Measurements from ENCODE around the gene PLEKHG5.
"Not testable (repeated sequence)": the region's sequence is repeated elsewhere in the genome, so short reads cannot be mapped to it uniquely, and the experiment has no call there.

PLEKHG5 gene

GRCh38 chr1:6455752-6456520 lies 35.5 kb downstream of the PLEKHG5 start:
- H3K23ac ChIP-seq (ENCODE audit: low read length); H3K79me2 ChIP-seq (ENCODE audit: control insufficient read depth, insufficient read depth, low read length); H3K9ac ChIP-seq (ENCODE audit: low read length); H3K18ac ChIP-seq (ENCODE audit: low read length); H3K27ac ChIP-seq (ENCODE audit: low read depth, low read length); H2AK5ac ChIP-seq (ENCODE audit: low read length); H3K79me1 ChIP-seq (ENCODE audit: low read length); H3K4ac ChIP-seq (ENCODE audit: low read depth, low read length); H3K4me1 ChIP-seq (ENCODE audit: control insufficient read depth, low read depth, low read length); H4K8ac ChIP-seq (ENCODE audit: low read depth, low read length); H3K56ac ChIP-seq (ENCODE audit: low read length); H3K4me3 ChIP-seq (ENCODE audit: low read length); H3K36me3 ChIP-seq (ENCODE audit: control insufficient read depth, insufficient read depth, low read length); H2BK15ac ChIP-seq (replicated peaks; ENCODE audit: low read depth); H2BK5ac ChIP-seq (ENCODE audit: low read length); H3K4me2 ChIP-seq (ENCODE audit: low read length); H2BK120ac ChIP-seq (ENCODE audit: low read depth, low read length); DNase-seq; H3K27me3 ChIP-seq (ENCODE audit: insufficient read depth, low read length, poor library complexity); H4K5ac ChIP-seq (ENCODE audit: low read length): not testable (repeated sequence)
- no CpG with 5 or more reads among the region's 58 CpGs for WGBS (ENCODE audit: extremely low coverage, insufficient coverage, low lambda C conversion rate)

- Histone ChIP-seq H3K4me3 (ENCODE audit: low read length) (no peak overlapping the region), H3K4ac (ENCODE audit: low read depth, low read length) (no peak overlapping the region), H4K5ac (ENCODE audit: low read length) (no peak overlapping the region), H3K36me3 (ENCODE audit: control insufficient read depth, insufficient read depth, low read length) (no peaks in the 10 kb centered on the region), H3K23ac (ENCODE audit: low read length) (no peak overlapping the region), H3K56ac (ENCODE audit: low read length) (peak overlapping the region; percentile 74), H3K9ac (ENCODE audit: low read length) (peak overlapping the region; percentile 34), H3K27ac (ENCODE audit: low read depth, low read length) (no peak overlapping the region), H3K27me3 (ENCODE audit: insufficient read depth, low read length, poor library complexity) (no peaks in the 10 kb centered on the region), H3K79me2 (ENCODE audit: control insufficient read depth, insufficient read depth, low read length) (no peaks in the 10 kb centered on the region), H2AK5ac (ENCODE audit: low read length) (no peak overlapping the region), H2BK15ac (replicated peaks; ENCODE audit: low read depth) (no peak overlapping the region), H2BK120ac (ENCODE audit: low read depth, low read length) (no peak overlapping the region), H4K8ac (ENCODE audit: low read depth, low read length) (no peak overlapping the region), H3K4me1 (ENCODE audit: control insufficient read depth, low read depth, low read length) (no peaks in the 10 kb centered on the region), H3K79me1 (ENCODE audit: low read length) (no peaks in the 10 kb centered on the region), H3K18ac (ENCODE audit: low read length) (no peak overlapping the region), H3K4me2 (ENCODE audit: low read length) (no peak overlapping the region), H2BK5ac (ENCODE audit: low read length) (no peak overlapping the region)
- WGBS (ENCODE audit: extremely low coverage, insufficient coverage, low lambda C conversion rate) = no CpG with 5 or more reads among the region's 115 CpGs
- DNase-seq = peak; percentile 70
Observed at GRCh38 chr1:6454856-6455751, 36.4 kb downstream of the PLEKHG5 start.

- no CpG with 5 or more reads among the region's 85 CpGs for WGBS (ENCODE audit: extremely low coverage, insufficient coverage, low lambda C conversion rate)
- not testable (repeated sequence) for H3K18ac ChIP-seq (ENCODE audit: low read length); DNase-seq; H3K4ac ChIP-seq (ENCODE audit: low read depth, low read length); H4K8ac ChIP-seq (ENCODE audit: low read depth, low read length); H3K56ac ChIP-seq (ENCODE audit: low read length); H3K9ac ChIP-seq (ENCODE audit: low read length); H3K4me2 ChIP-seq (ENCODE audit: low read length); H3K4me3 ChIP-seq (ENCODE audit: low read length); H2AK5ac ChIP-seq (ENCODE audit: low read length); H2BK15ac ChIP-seq (replicated peaks; ENCODE audit: low read depth); H3K4me1 ChIP-seq (ENCODE audit: control insufficient read depth, low read depth, low read length); H3K27me3 ChIP-seq (ENCODE audit: insufficient read depth, low read length, poor library complexity); H2BK5ac ChIP-seq (ENCODE audit: low read length); H3K23ac ChIP-seq (ENCODE audit: low read length); H4K5ac ChIP-seq (ENCODE audit: low read length); H3K79me2 ChIP-seq (ENCODE audit: control insufficient read depth, insufficient read depth, low read length); H2BK120ac ChIP-seq (ENCODE audit: low read depth, low read length); H3K27ac ChIP-seq (ENCODE audit: low read depth, low read length); H3K79me1 ChIP-seq (ENCODE audit: low read length); H3K36me3 ChIP-seq (ENCODE audit: control insufficient read depth, insufficient read depth, low read length)
Observed at GRCh38 chr1:6453895-6454855, 37.3 kb downstream of the PLEKHG5 start.

- H3K9ac ChIP-seq (ENCODE audit: low read length) = no peak overlapping the region
- H3K27me3 ChIP-seq (ENCODE audit: insufficient read depth, low read length, poor library complexity) = no peaks in the 10 kb centered on the region
- WGBS (ENCODE audit: extremely low coverage, insufficient coverage, low lambda C conversion rate) = no CpG with 5 or more reads among the region's 6 CpGs
- H2AK5ac ChIP-seq (ENCODE audit: low read length) = no peak overlapping the region
- H3K36me3 ChIP-seq (ENCODE audit: control insufficient read depth, insufficient read depth, low read length) = no peaks in the 10 kb centered on the region
- H3K23ac ChIP-seq (ENCODE audit: low read length) = no peak overlapping the region
- no peaks in the 10 kb centered on the region for H3K79me1 ChIP-seq (ENCODE audit: low read length)
- no peak overlapping the region for H4K8ac ChIP-seq (ENCODE audit: low read depth, low read length)
- no peak overlapping the region for H3K4me2 ChIP-seq (ENCODE audit: low read length)
- no peak overlapping the region for H3K4me3 ChIP-seq (ENCODE audit: low read length)
- no peak overlapping the region for H3K27ac ChIP-seq (ENCODE audit: low read depth, low read length)
- no peak overlapping the region for H3K18ac ChIP-seq (ENCODE audit: low read length)
- H3K4me1 ChIP-seq (ENCODE audit: control insufficient read depth, low read depth, low read length) = no peaks in the 10 kb centered on the region
- H4K5ac ChIP-seq (ENCODE audit: low read length) = no peak overlapping the region
- H2BK5ac ChIP-seq (ENCODE audit: low read length) = no peak overlapping the region
- no peak overlapping the region for H2BK120ac ChIP-seq (ENCODE audit: low read depth, low read length)
- H3K56ac ChIP-seq (ENCODE audit: low read length) = no peak overlapping the region
- DNase-seq = no peak
- no peak overlapping the region for H2BK15ac ChIP-seq (replicated peaks; ENCODE audit: low read depth)
- H3K79me2 ChIP-seq (ENCODE audit: control insufficient read depth, insufficient read depth, low read length) = no peaks in the 10 kb centered on the region
- no peak overlapping the region for H3K4ac ChIP-seq (ENCODE audit: low read depth, low read length)
Observed at GRCh38 chr1:6450943-6451373, 40.5 kb downstream of the PLEKHG5 start.

GRCh38 chr1:6450486-6450885 lies 41.0 kb downstream of the PLEKHG5 start:
- no CpG with 5 or more reads among the region's 10 CpGs for WGBS (ENCODE audit: extremely low coverage, insufficient coverage, low lambda C conversion rate)
- H3K9ac ChIP-seq (ENCODE audit: low read length); H3K23ac ChIP-seq (ENCODE audit: low read length); DNase-seq; H2BK120ac ChIP-seq (ENCODE audit: low read depth, low read length); H3K56ac ChIP-seq (ENCODE audit: low read length); H3K4me3 ChIP-seq (ENCODE audit: low read length); H3K79me2 ChIP-seq (ENCODE audit: control insufficient read depth, insufficient read depth, low read length); H4K8ac ChIP-seq (ENCODE audit: low read depth, low read length); H3K79me1 ChIP-seq (ENCODE audit: low read length); H3K27me3 ChIP-seq (ENCODE audit: insufficient read depth, low read length, poor library complexity); H3K27ac ChIP-seq (ENCODE audit: low read depth, low read length); H3K4me1 ChIP-seq (ENCODE audit: control insufficient read depth, low read depth, low read length); H2BK15ac ChIP-seq (replicated peaks; ENCODE audit: low read depth); H4K5ac ChIP-seq (ENCODE audit: low read length); H3K4ac ChIP-seq (ENCODE audit: low read depth, low read length); H3K4me2 ChIP-seq (ENCODE audit: low read length); H2AK5ac ChIP-seq (ENCODE audit: low read length); H3K18ac ChIP-seq (ENCODE audit: low read length); H3K36me3 ChIP-seq (ENCODE audit: control insufficient read depth, insufficient read depth, low read length); H2BK5ac ChIP-seq (ENCODE audit: low read length): not testable (repeated sequence)

Data from mesendoderm (in vitro differentiated cells).